HepG2 (cell line): ENCODE results near the gene CHST12. TPM values are rescaled to one million over a fixed set of nuclear protein-coding genes. Genes with fewer than 3 reads are reported as not detected.

Experiments
- ATAC-seq: fragments of 200-7000 bp; cut with Tn5 transposase; 3 replicates; pipeline ENCODE4 v1.9.1; 2020; ENCODE audit warnings: mild to moderate bottlenecking, moderate library complexity
- BruUV-seq: library from RNA; stranded (reverse); fragments of 400-500 nt; replicated peaks from 2 replicates; lab custom pipeline; 2021; lab: Mats Ljungman, UMichigan
- CTCF ChIA-PET: fragments of 300-600 bp; formaldehyde crosslinking; extraction: SDS; loops from one replicate; lab custom pipeline; 2021; ENCODE audit warnings: low total read pairs, inconsistent platforms, low intra/inter-chr PET ratio; lab: Yijun Ruan, JAX
- POLR2A ChIA-PET: fragments of 350-600 bp; sonication (Branson Sonifier 250); formaldehyde crosslinking; loops from one replicate; lab custom pipeline; 2020; ENCODE audit warnings: antibody characterized with exemption, inconsistent platforms; lab: Yijun Ruan, JAX
- DNase-seq: peaks from one replicate; pipeline ENCODE4 v3.0.0-alpha.2; 2015; ENCODE audit warnings: low spot score
- FAIRE-seq: peaks from 3 replicates; lab custom pipeline; 2011; peaks lifted over from hg19 to GRCh38; lab: Jason Lieb, UNC
- H2AFZ ChIP-seq: one replicate; pipeline ENCODE4 v1.6.1; 2011; ENCODE audit warnings: low read length, inconsistent platforms
- H3K27ac ChIP-seq: fragments of 300-600 bp; 3 replicates; pipeline ENCODE4 v1.8.0; 2011; ENCODE audit warnings: mixed run types, mild to moderate bottlenecking, mixed read lengths, low read length, inconsistent platforms; ENCODE audit not compliant: insufficient read depth; ENCODE audit errors: extremely low read length
- H3K27me3 ChIP-seq, 2 experiments: fragments of 200-600 bp in 1 of 2; 2 replicates in 1 of 2; 3 replicates in 1 of 2; pipeline versions ENCODE4 v1.6.0 to v1.8.0; 2011; ENCODE audit warnings: low read length in 2 of 2, mild to moderate bottlenecking in 2 of 2, moderate library complexity in 2 of 2, inconsistent platforms in 1 of 2; ENCODE audit not compliant: insufficient read depth in 2 of 2, control insufficient read depth in 1 of 2
- H3K36me3 ChIP-seq, 2 experiments: fragments of 200-600 bp in 1 of 2; replicated peaks in 1 of 2; 2 replicates in 1 of 2; 3 replicates in 1 of 2; pipeline versions ENCODE4 v1.5.1 to v1.8.0; 2011; ENCODE audit warnings: low read length in 2 of 2, inconsistent platforms in 1 of 2; ENCODE audit not compliant: insufficient read depth in 2 of 2, control insufficient read depth in 1 of 2
- H3K4me1 ChIP-seq: 2 replicates; pipeline ENCODE4 v1.5.1; 2012; ENCODE audit warnings: low read length, inconsistent platforms; ENCODE audit not compliant: insufficient read depth
- H3K4me2 ChIP-seq: 2 replicates; pipeline ENCODE4 v1.6.0; 2011; ENCODE audit warnings: low read depth, low read length, inconsistent platforms
- H3K4me3 ChIP-seq, 3 experiments: fragments of 200-600 bp in 1 of 3; sonication (generic), shearing (Covaris generic) in 1 of 3; replicated peaks in 1 of 3; 2 replicates each; pipeline ENCODE4 v1.5.1; 2011 to 2016; ENCODE audit warnings: low read length in 3 of 3, inconsistent platforms in 2 of 3, low read depth in 2 of 3, mild to moderate bottlenecking in 2 of 3, control low read depth in 1 of 3, mixed read lengths in 1 of 3; ENCODE audit not compliant: insufficient read depth in 1 of 3
- H3K79me2 ChIP-seq: one replicate; pipeline ENCODE4 v1.6.1; 2011; ENCODE audit warnings: low read length, inconsistent platforms; ENCODE audit not compliant: insufficient read depth
- H3K9ac ChIP-seq: 2 replicates; pipeline ENCODE4 v1.6.0; 2011; ENCODE audit warnings: mild to moderate bottlenecking, low read depth, low read length, inconsistent platforms; ENCODE audit not compliant: insufficient read depth
- H3K9me3 ChIP-seq: 2 replicates; pipeline ENCODE4 v1.5.1; 2012; ENCODE audit warnings: mild to moderate bottlenecking, low read length
- H4K20me1 ChIP-seq: 2 replicates; pipeline ENCODE4 v1.6.0; 2011; ENCODE audit warnings: inconsistent platforms, mild to moderate bottlenecking, low read length, moderate library complexity; ENCODE audit not compliant: insufficient read depth
- CTCF ChIP-seq: sonication (generic); formaldehyde crosslinking; IDR thresholded peaks from 2 replicates; pipeline ENCODE4 v1.5.0; 2020; ENCODE audit warnings: mild to moderate bottlenecking, missing genetic modification reagents, moderate library complexity
- GLMP ChIP-seq: sonication (generic); formaldehyde crosslinking; IDR thresholded peaks from 2 replicates; pipeline ENCODE4 v1.9.0; 2021; ENCODE audit warnings: missing genetic modification reagents, mild to moderate bottlenecking, borderline replicate concordance
- HOXA9 ChIP-seq: sonication (generic); formaldehyde crosslinking; IDR thresholded peaks from 2 replicates; pipeline ENCODE4 v1.8.1; 2022; ENCODE audit warnings: missing genetic modification reagents, mild to moderate bottlenecking, moderate library complexity, borderline replicate concordance
- KDM6A ChIP-seq: IDR thresholded peaks from 2 replicates; pipeline ENCODE4 v1.6.1; 2016; ENCODE audit warnings: low read depth
- MEF2D ChIP-seq: sonication (generic); formaldehyde crosslinking; IDR thresholded peaks from 2 replicates; pipeline ENCODE4 v1.5.1; 2020; ENCODE audit warnings: mild to moderate bottlenecking, missing genetic modification reagents
- MLXIP ChIP-seq: sonication (generic); formaldehyde crosslinking; IDR thresholded peaks from 2 replicates; pipeline ENCODE4 v1.9.0; 2021; ENCODE audit warnings: missing genetic modification reagents, borderline replicate concordance
- REXO4 ChIP-seq: sonication (generic); formaldehyde crosslinking; IDR thresholded peaks from 2 replicates; pipeline ENCODE4 v1.8.0; 2022; ENCODE audit warnings: missing genetic modification reagents, mild to moderate bottlenecking, borderline replicate concordance
- SALL1 ChIP-seq: sonication (generic); formaldehyde crosslinking; IDR thresholded peaks from 2 replicates; pipeline ENCODE4 v1.8.0; 2022; ENCODE audit warnings: mild to moderate bottlenecking, missing genetic modification reagents
- ZNF629 ChIP-seq: sonication (generic); formaldehyde crosslinking; conservative IDR thresholded peaks from 2 replicates; pipeline ENCODE4 v1.5.0; 2020; ENCODE audit warnings: missing genetic modification reagents
- WGBS: methylation state at CpG from one replicate; pipeline ENCODE4 v1.1.6; 2017; ENCODE audit warnings: low lambda C conversion rate; 5-methylcytosine and 5-hydroxymethylcytosine counted together
- in situ Hi-C: cut with HindIII; loops from 2 replicates; pipeline ENCODE4 v1.10.0; 2017; ENCODE audit warnings: low pct_unique_long_range_greater_than_20kb; ENCODE audit not compliant: extremely low pct_ligation_motif_present
- intact Hi-C: fragments of 100-400 bp; cut with micrococcal nuclease; formaldehyde crosslinking; loops from one replicate; pipeline ENCODE4 v1.10.0; 2022; ENCODE audit not compliant: unreplicated experiment
- polyA plus RNA-seq, 8 experiments: library from polyadenylated mRNA; depleted of rRNA in 3 of 8; stranded (reverse) in 7 of 8; unstranded in 1 of 8; fragments of >200 nt; fragmentation: Illumina TruSeq in 4 of 8; extraction: Trizol in 4 of 8; gene quantifications; 2 replicates each; pipeline versions ENCODE4 v1.2.1 to v1.2.3, GENCODE V29; 2011 to 2016; ENCODE audit warnings: low read depth in 4 of 8, missing spikeins in 1 of 8, mixed read lengths in 1 of 8; ENCODE audit not compliant: insufficient read depth in 1 of 8
- total RNA-seq, 5 experiments: library from RNA; depleted of rRNA; stranded (reverse); fragments of >200 nt; fragmentation: Illumina TruSeq; extraction: Trizol; gene quantifications; 2 replicates each; pipeline ENCODE4 v1.2.3, GENCODE V29; 2016; ENCODE audit warnings: low read depth in 1 of 5

CHST12 gene
- total and polyA plus RNA-seq, 2 of the 13 experiments (the other 11 are each of a cell fraction or from before 2014, with no cell fraction given): 6.4 to 15.8 TPM

- no peaks in the 10 kb centered on the region for H3K9me3 ChIP-seq
- no peak overlapping the region for H3K4me2 ChIP-seq
- WGBS: 15% methylated on average over 4 of the region's 4 CpGs
- no TSS peak for BruUV-seq
- intact Hi-C loops: loop anchor here (5.0 kb wide), 1 partner anchor 36 kb away; no protein-coding TSS in a partner anchor
- no peaks in the 10 kb centered on the region for H3K36me3 ChIP-seq
- no peak for DNase-seq
- no peak; the same call in 2 of the 3 replicates for ATAC-seq
- H3K4me3 ChIP-seq: no peak overlapping the region
- in situ Hi-C loops: no loop called here
- no peak overlapping the region for H2AFZ ChIP-seq
- peaks cover 48% of the 10 kb centered on the region for H3K4me1 ChIP-seq
- no peaks in the 10 kb centered on the region for H3K79me2 ChIP-seq
- POLR2A ChIA-PET: interaction anchor here (2.2 kb wide), 1 partner anchor 45 kb away, joined by 10 read pairs; no protein-coding TSS in a partner anchor
- FAIRE-seq: no peak
- H3K9ac ChIP-seq: no peak overlapping the region
- no peak overlapping the region for H3K27ac ChIP-seq
- TF ChIP-seq KDM6A (CRISPR knock-in tag): no peak
- peak; percentile 23 for TF ChIP-seq CTCF
- TF ChIP-seq SALL1 (CRISPR knock-in tag): 0 out of 2 replicates have a peak, but pooled peaks have one; percentile 23
- H3K27me3 ChIP-seq: no peaks in the 10 kb centered on the region
- CTCF ChIA-PET: no interaction called here
- no peaks in the 10 kb centered on the region for H4K20me1 ChIP-seq
These were observed 4.9 kb upstream of the CHST12 start for GRCh38 chr7:2398506-2398905.

- H3K27ac ChIP-seq: peak overlapping the region; percentile 56
- peaks cover 5% of the 10 kb centered on the region; the same call in 1 of the 2 replicates for H4K20me1 ChIP-seq
- H3K9ac ChIP-seq: peak overlapping the region; percentile 49
- WGBS: 15% methylated on average over 6 of the region's 6 CpGs
- H3K79me2 ChIP-seq: peaks cover 13% of the 10 kb centered on the region
- ChIA-PET CTCF (no interaction called here), POLR2A (interaction anchor here (1.2 to 2.2 kb wide), 3 partner anchors 12 to 52 kb away, joined by 3 to 10 read pairs (median 6); no protein-coding TSS in a partner anchor)
- peaks cover 49% of the 10 kb centered on the region for H3K4me1 ChIP-seq
- no peaks in the 10 kb centered on the region for H3K9me3 ChIP-seq
- FAIRE-seq (peak; percentile 48), DNase-seq (peak; percentile 76), ATAC-seq (peak; percentile 17)
- H2AFZ ChIP-seq: peak overlapping the region; percentile 99
- intact Hi-C loops: loop anchor here (5.0 kb wide), 1 partner anchor 38 kb away; no protein-coding TSS in a partner anchor
- no peaks in the 10 kb centered on the region for H3K36me3 ChIP-seq
- H3K27me3 ChIP-seq: no peaks in the 10 kb centered on the region
- in situ Hi-C loops: no loop called here
- peak overlapping the region; percentile 95 for H3K4me2 ChIP-seq
- peak overlapping the region; percentile 49 to 69 (median 53) for H3K4me3 ChIP-seq
- BruUV-seq: no TSS peak
- TF ChIP-seq REXO4: no peak
- TF ChIP-seq GLMP (CRISPR knock-in tag): no peak
- peak; percentile 33; the same call in 1 of the 2 replicates for TF ChIP-seq MEF2D (CRISPR knock-in tag)
- TF ChIP-seq ZNF629: peak; percentile 88
- no peak for TF ChIP-seq MLXIP (CRISPR knock-in tag)
- no peak for TF ChIP-seq HOXA9 (CRISPR knock-in tag)
These were observed 3.4 kb upstream of the CHST12 start for GRCh38 chr7:2399848-2400587.
